DND-41 (cell line): Measurements from ENCODE around the gene SETDB1.

Source experiments
- ATAC-seq: fragments of 200-7000 bp; cut with Tn5 transposase; 3 replicates; pipeline ENCODE4 v1.9.1; 2021; ENCODE audit warnings: low read depth; ENCODE audit not compliant: insufficient read depth
- DNase-seq: peaks from one replicate; pipeline ENCODE4 v3.0.0-alpha.2; 2020
- H2AFZ ChIP-seq: 2 replicates; pipeline ENCODE4 v1.6.0; 2012; ENCODE audit warnings: low read depth, low read length
- H3K27ac ChIP-seq: 2 replicates; pipeline ENCODE4 v1.5.1; 2012; ENCODE audit warnings: low read length, inconsistent platforms
- H3K27me3 ChIP-seq: fragments of 200-600 bp; sonication (generic); 2 replicates; pipeline ENCODE4 v1.6.0; 2012; ENCODE audit warnings: low read length, mild to moderate bottlenecking, inconsistent platforms; ENCODE audit not compliant: insufficient read depth, poor library complexity
- H3K36me3 ChIP-seq: 2 replicates; pipeline ENCODE4 v1.5.1; 2012; ENCODE audit warnings: low read length, inconsistent platforms; ENCODE audit not compliant: insufficient read depth
- H3K4me1 ChIP-seq: 2 replicates; pipeline ENCODE4 v1.5.1; 2012; ENCODE audit warnings: mild to moderate bottlenecking, low read length; ENCODE audit not compliant: insufficient read depth
- H3K4me2 ChIP-seq: 2 replicates; pipeline ENCODE4 v1.6.0; 2012; ENCODE audit warnings: mild to moderate bottlenecking, moderate library complexity, low read length, inconsistent platforms; ENCODE audit not compliant: insufficient read depth
- H3K4me3 ChIP-seq, 2 experiments: fragments of 200-600 bp in 1 of 2; shearing (Covaris generic) in 1 of 2; 2 replicates each; pipeline ENCODE4 v1.5.1; 2012 to 2016; ENCODE audit warnings: inconsistent platforms in 2 of 2, low read length in 2 of 2, mild to moderate bottlenecking in 2 of 2, low read depth in 1 of 2, moderate library complexity in 1 of 2
- H3K79me2 ChIP-seq: 2 replicates; pipeline ENCODE4 v1.6.0; 2012; ENCODE audit warnings: low read length, inconsistent platforms; ENCODE audit not compliant: insufficient read depth
- H3K9ac ChIP-seq: 2 replicates; pipeline ENCODE4 v1.6.0; 2012; ENCODE audit warnings: low read depth, mild to moderate bottlenecking, inconsistent platforms, low read length, moderate library complexity
- H3K9me3 ChIP-seq: 2 replicates; pipeline ENCODE4 v1.5.1; 2012; ENCODE audit warnings: low read length, moderate library complexity, mild to moderate bottlenecking, inconsistent platforms; ENCODE audit not compliant: insufficient read depth, severe bottlenecking
- H4K20me1 ChIP-seq: 2 replicates; pipeline ENCODE4 v1.6.0; 2012; ENCODE audit warnings: low read length; ENCODE audit not compliant: insufficient read depth
- EZH2 ChIP-seq: IDR thresholded peaks from 3 replicates; pipeline ENCODE4 v1.6.1; 2012; ENCODE audit warnings: borderline replicate concordance, low read depth, mild to moderate bottlenecking, moderate library complexity, low read length, inconsistent platforms; ENCODE audit not compliant: severe bottlenecking
- TF ChIP-seq, protein P1 (sequence below): IDR thresholded peaks from 2 replicates; pipeline ENCODE4 v1.5.1; 2012; ENCODE audit warnings: borderline replicate concordance, low read length, moderate library complexity, mild to moderate bottlenecking; ENCODE audit not compliant: poor library complexity, severe bottlenecking; ENCODE audit errors: extremely low read depth

The SETDB1 gene

DNA sequence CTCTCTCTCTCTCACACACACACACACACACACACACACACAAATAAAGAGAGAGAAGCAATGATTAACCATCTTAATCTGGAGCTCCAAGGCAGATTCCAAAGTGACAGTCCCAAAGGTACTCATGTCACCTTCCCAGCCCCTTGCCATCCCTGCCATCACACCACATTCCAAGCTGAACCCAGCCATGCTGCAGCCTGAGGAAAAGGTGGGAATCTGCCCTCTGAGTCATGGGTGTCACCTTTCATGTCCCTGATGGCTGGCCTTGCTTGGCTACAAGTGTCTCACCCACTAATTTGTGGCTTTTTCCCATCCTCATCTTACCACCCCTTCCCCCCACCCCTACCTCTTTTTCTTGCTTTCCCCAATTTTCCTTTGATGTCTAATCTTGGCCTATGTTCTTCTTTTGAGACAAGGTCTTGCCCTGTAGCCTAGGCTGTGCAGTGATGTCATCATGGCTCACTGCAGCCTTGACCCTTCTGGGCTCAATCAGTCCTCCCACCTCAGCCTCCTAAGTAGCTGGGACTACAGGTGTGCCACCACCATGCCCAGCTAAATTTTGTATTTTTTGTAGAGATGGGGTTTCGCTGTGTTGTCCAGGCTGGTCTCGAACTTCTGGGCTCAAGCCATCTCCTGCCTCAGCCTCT lies 59.1 kb downstream of the SETDB1 start:
- no peak overlapping the region for H2AFZ ChIP-seq
- H3K9me3 ChIP-seq: no peaks in the 10 kb centered on the region
- H3K27ac ChIP-seq: no peak overlapping the region
- no peak overlapping the region for H3K4me3 ChIP-seq
- ATAC-seq (no peak), DNase-seq (no peak)
- H3K36me3 ChIP-seq: no peaks in the 10 kb centered on the region
- peaks cover 9% of the 10 kb centered on the region for H3K4me1 ChIP-seq
- no peak overlapping the region for H3K4me2 ChIP-seq
- H3K79me2 ChIP-seq: no peaks in the 10 kb centered on the region
- H4K20me1 ChIP-seq: no peaks in the 10 kb centered on the region
- H3K27me3 ChIP-seq: no peaks in the 10 kb centered on the region
- no peak overlapping the region for H3K9ac ChIP-seq
- TF ChIP-seq, protein P1, sequence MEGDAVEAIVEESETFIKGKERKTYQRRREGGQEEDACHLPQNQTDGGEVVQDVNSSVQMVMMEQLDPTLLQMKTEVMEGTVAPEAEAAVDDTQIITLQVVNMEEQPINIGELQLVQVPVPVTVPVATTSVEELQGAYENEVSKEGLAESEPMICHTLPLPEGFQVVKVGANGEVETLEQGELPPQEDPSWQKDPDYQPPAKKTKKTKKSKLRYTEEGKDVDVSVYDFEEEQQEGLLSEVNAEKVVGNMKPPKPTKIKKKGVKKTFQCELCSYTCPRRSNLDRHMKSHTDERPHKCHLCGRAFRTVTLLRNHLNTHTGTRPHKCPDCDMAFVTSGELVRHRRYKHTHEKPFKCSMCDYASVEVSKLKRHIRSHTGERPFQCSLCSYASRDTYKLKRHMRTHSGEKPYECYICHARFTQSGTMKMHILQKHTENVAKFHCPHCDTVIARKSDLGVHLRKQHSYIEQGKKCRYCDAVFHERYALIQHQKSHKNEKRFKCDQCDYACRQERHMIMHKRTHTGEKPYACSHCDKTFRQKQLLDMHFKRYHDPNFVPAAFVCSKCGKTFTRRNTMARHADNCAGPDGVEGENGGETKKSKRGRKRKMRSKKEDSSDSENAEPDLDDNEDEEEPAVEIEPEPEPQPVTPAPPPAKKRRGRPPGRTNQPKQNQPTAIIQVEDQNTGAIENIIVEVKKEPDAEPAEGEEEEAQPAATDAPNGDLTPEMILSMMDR: no peak
- no peak for TF ChIP-seq EZH2

DNA sequence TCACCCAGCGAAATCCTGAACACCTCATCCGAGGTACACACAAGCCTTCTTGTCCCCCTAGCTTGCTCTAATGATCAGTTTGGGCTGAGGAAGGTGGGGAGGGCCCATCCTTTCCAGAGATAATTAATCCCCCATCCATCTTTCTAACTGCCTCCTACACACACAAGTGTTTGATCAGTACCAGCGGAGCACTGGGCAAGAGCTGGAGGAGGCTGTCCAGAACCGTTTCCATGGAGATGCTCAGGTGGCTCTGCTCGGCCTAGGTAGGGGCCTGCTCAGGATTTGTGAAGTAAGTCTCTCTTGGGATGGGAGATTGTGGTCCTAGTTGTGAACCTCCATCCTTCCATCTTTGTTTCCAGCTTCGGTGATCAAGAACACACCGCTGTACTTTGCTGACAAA lies 61.8 kb downstream of the SETDB1 start:
- no peaks in the 10 kb centered on the region for H3K4me1 ChIP-seq
- TF ChIP-seq, protein P1: no peak
- no peak for TF ChIP-seq EZH2
- H3K79me2 ChIP-seq: no peaks in the 10 kb centered on the region

DNA sequence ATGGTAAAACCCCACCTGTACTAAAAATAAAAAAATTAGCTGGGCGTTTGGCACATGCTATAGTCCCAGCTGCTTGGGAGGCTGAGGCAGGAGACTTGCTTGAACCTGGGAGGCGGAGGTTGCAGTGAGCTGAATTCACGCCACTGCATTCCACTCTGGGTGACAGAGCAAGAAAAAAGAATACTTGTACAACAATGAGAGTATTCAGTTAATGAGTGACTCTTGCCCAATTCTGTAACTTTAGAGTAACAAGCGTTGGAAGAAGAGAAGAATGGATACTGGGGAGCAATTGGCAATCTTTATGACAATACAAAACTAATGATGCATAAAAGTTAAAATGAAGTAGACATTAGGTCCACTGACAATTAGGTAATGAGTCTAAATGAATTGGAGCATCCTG lies 66.5 kb downstream of the SETDB1 start:
- no peaks in the 10 kb centered on the region for H4K20me1 ChIP-seq
- DNase-seq (no peak), ATAC-seq (no peak)
- H3K79me2 ChIP-seq: no peaks in the 10 kb centered on the region
- H3K4me3 ChIP-seq: no peak overlapping the region
- peaks cover 8% of the 10 kb centered on the region for H3K4me1 ChIP-seq
- H3K9ac ChIP-seq: no peak overlapping the region
- no peaks in the 10 kb centered on the region; the same call in 1 of the 2 replicates for H3K36me3 ChIP-seq
- no peaks in the 10 kb centered on the region for H3K9me3 ChIP-seq
- no peaks in the 10 kb centered on the region for H3K27me3 ChIP-seq
- H3K4me2 ChIP-seq: no peak overlapping the region
- no peak overlapping the region for H3K27ac ChIP-seq
- TF ChIP-seq, protein P1: no peak
- no peak for TF ChIP-seq EZH2
- H2AFZ ChIP-seq: no peak overlapping the region

More for the DNA sequence above, 61.8 kb downstream of the SETDB1 start:
- Histone ChIP-seq H3K9ac (no peak overlapping the region), H3K27ac (no peak overlapping the region), H4K20me1 (no peaks in the 10 kb centered on the region), H3K4me2 (no peak overlapping the region), H3K9me3 (no peaks in the 10 kb centered on the region), H3K4me3 (no peak overlapping the region), H3K36me3 (no peaks in the 10 kb centered on the region), H3K27me3 (no peaks in the 10 kb centered on the region), H2AFZ (no peak overlapping the region)
- ATAC-seq: no peak
- DNase-seq: no peak
